ENCODE results near the gene B4GAT1. TPM values are rescaled to one million over a fixed set of nuclear protein-coding genes. Genes with fewer than 3 reads are reported as not detected.

The B4GAT1 gene
- total and polyA plus RNA-seq, 10 of the 15 experiments (the other 5 are each of a cell fraction or from before 2014, with no cell fraction given), result 0.55 to 11.1 (median 4.3) TPM

DNA sequence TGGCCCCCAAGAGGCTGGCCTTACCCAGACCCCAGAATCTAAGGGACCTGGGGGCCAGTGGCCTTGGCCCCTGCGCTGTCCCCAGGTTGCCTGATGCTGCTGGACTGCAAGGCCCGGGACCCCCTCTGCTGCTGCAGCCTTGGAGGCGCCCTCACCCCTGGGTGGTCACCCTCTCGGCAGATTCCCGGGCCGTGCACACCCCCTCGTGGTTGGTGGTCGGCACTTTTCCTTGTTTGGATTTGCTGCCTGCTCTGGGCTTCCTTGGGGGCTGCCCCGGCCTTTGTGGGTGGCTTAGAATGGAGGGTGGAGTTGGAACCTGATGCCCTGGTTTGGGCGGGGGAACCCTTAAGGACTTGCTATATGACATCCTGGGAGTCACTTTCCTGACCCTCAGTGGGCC is 16.5 kb downstream of the B4GAT1 start:
- Histone ChIP-seq H4K20me1 (ENCODE audit: control insufficient read depth, insufficient read depth) (no peaks in the 10 kb centered on the region), H3K9ac (ENCODE audit: control insufficient read depth, insufficient read depth, low read length) (no peak overlapping the region), H3K4me2 (ENCODE audit: control insufficient read depth, insufficient read depth) (no peak overlapping the region), H3K27me3 (replicated peaks in 1 of 2; ENCODE audit: control insufficient read depth in 2 of 2, insufficient read depth in 2 of 2, low read length in 1 of 2) (no peaks in the 10 kb centered on the region), H3K79me2 (ENCODE audit: control insufficient read depth, insufficient read depth, low read length) (no peaks in the 10 kb centered on the region), H3K27ac (ENCODE audit: control insufficient read depth, insufficient read depth) (no peak overlapping the region), H3K4me1 (ENCODE audit: control insufficient read depth, insufficient read depth, low read length) (peaks cover 10% of the 10 kb centered on the region), H3K9me3 (replicated peaks; ENCODE audit: control insufficient read depth, insufficient read depth, low read length) (no peaks in the 10 kb centered on the region), H2AFZ (ENCODE audit: control insufficient read depth, low read depth, low read length) (no peak overlapping the region), H3K4me3 (no peak overlapping the region), H3K36me3 (ENCODE audit: control insufficient read depth in 2 of 2, insufficient read depth in 2 of 2, low read length in 1 of 2) (no peaks in the 10 kb centered on the region)
- ChIA-PET RAD21 (ENCODE audit: unreplicated experiment) (interaction anchor here (1.0 to 3.0 kb wide), 2 partner anchors 19 to 42 kb away, joined by 3 to 19 read pairs; partner anchors contain the start of gene YIF1A), CTCF (interaction anchor here (5.7 kb wide), 1 partner anchor 20 kb away, joined by 96 read pairs; no protein-coding TSS in a partner anchor), POLR2A (interaction anchor here (1.0 to 1.5 kb wide), 2 partner anchors 14 to 33 kb away, joined by 3 read pairs; partner anchors contain the start of gene BRMS1), SMC1A (ENCODE audit: uncharacterized antibody, unreplicated experiment) (interaction anchor here (3.9 kb wide), 1 partner anchor 19 kb away, joined by 33 read pairs; no protein-coding TSS in a partner anchor)
- TF ChIP-seq MTA2 (IDR thresholded peaks at IDR 0.05; ENCODE audit: low read depth) (no peak), E2F4 (IDR thresholded peaks at IDR 0.05; ENCODE audit: low read depth, low read length) (no peak), ZNF24 (IDR thresholded peaks at IDR 0.05) (no peak), CTCF (IDR thresholded peaks at IDR 0.05 in 2 of 3, conservative IDR thresholded peaks at IDR 0.05 in 1 of 3; ENCODE audit: control insufficient read depth in 2 of 3, extremely low read depth in 1 of 3, insufficient read depth in 1 of 3, low read depth in 3 of 3, low read length in 3 of 3) (no peak), SREBF2 (IDR thresholded peaks at IDR 0.05; ENCODE audit: low read length) (no peak), PML (IDR thresholded peaks at IDR 0.05; ENCODE audit: low read length) (no peak), ZSCAN29 (IDR thresholded peaks at IDR 0.05) (no peak), SMAD5 (IDR thresholded peaks at IDR 0.05; ENCODE audit: low read depth) (no peak), TAF1 (IDR thresholded peaks at IDR 0.05; ENCODE audit: borderline replicate concordance, low read depth, low read length) (no peak), KAT2A (conservative IDR thresholded peaks at IDR 0.05; ENCODE audit: control insufficient read depth, low read depth, low read length) (no peak), NFYA (IDR thresholded peaks at IDR 0.05; ENCODE audit: borderline replicate concordance, low read depth, low read length) (no peak), RAD21 (IDR thresholded peaks at IDR 0.05; ENCODE audit: insufficient read depth, low read depth, low read length) (no peak), POU2F2 (IDR thresholded peaks at IDR 0.05; ENCODE audit: borderline replicate concordance, low read depth, low read length) (no peak), KLF5 (IDR thresholded peaks at IDR 0.05; ENCODE audit: partially characterized antibody) (no peak), POLR2A (IDR thresholded peaks at IDR 0.05; ENCODE audit: low read depth, low read length) (no peak), SUZ12 (IDR thresholded peaks at IDR 0.05; ENCODE audit: unreplicated experiment) (no peak)
- TF ChIP-seq, protein P1, sequence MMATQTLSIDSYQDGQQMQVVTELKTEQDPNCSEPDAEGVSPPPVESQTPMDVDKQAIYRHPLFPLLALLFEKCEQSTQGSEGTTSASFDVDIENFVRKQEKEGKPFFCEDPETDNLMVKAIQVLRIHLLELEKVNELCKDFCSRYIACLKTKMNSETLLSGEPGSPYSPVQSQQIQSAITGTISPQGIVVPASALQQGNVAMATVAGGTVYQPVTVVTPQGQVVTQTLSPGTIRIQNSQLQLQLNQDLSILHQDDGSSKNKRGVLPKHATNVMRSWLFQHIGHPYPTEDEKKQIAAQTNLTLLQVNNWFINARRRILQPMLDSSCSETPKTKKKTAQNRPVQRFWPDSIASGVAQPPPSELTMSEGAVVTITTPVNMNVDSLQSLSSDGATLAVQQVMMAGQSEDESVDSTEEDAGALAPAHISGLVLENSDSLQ (IDR thresholded peaks at IDR 0.05), result no peak
- TF ChIP-seq, protein P2, sequence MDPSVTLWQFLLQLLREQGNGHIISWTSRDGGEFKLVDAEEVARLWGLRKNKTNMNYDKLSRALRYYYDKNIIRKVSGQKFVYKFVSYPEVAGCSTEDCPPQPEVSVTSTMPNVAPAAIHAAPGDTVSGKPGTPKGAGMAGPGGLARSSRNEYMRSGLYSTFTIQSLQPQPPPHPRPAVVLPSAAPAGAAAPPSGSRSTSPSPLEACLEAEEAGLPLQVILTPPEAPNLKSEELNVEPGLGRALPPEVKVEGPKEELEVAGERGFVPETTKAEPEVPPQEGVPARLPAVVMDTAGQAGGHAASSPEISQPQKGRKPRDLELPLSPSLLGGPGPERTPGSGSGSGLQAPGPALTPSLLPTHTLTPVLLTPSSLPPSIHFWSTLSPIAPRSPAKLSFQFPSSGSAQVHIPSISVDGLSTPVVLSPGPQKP (IDR thresholded peaks at IDR 0.05; ENCODE audit: low read depth, low read length), result no peak
- in situ Hi-C loops (cut with MboI), result no loop called here
- intact Hi-C loops (cut with micrococcal nuclease; ENCODE audit: unreplicated experiment), result no loop called here
- WGBS (ENCODE audit: insufficient coverage, insufficient replicate concordance, low lambda C conversion rate, missing lambda C conversion rate), result 37% methylated on average over 10 of the region's 10 CpGs
- ATAC-seq (no peak), FAIRE-seq (no peak), DNase-seq (ENCODE audit: low read depth, low spot score) (no peak)
- BruUV-seq (replicated peaks), result no TSS peak
